Measurements from ENCODE around the gene HNRNPM.
"Not testable (repeated sequence)": the region's sequence is repeated elsewhere in the genome, so short reads cannot be mapped to it uniquely, and the experiment has no call there.

The HNRNPM gene

GRCh38 chr19:8512115-8512967, 67.6 kb downstream of the HNRNPM start:
- peak; percentile 60 to 64 for DNase-seq
- TF ChIP-seq GATA1 (IDR thresholded peaks at IDR 0.05; ENCODE audit: low read depth, low read length) (no peak), POLR2A (IDR thresholded peaks at IDR 0.05; ENCODE audit: low read length) (no peak)

- TF ChIP-seq POLR2A (IDR thresholded peaks at IDR 0.05; ENCODE audit: low read length) (no peak), GATA1 (IDR thresholded peaks at IDR 0.05; ENCODE audit: low read depth, low read length) (no peak)
- no peak for DNase-seq
Measured at GRCh38 chr19:8513036-8513686, 68.4 kb downstream of the HNRNPM start.

DNA sequence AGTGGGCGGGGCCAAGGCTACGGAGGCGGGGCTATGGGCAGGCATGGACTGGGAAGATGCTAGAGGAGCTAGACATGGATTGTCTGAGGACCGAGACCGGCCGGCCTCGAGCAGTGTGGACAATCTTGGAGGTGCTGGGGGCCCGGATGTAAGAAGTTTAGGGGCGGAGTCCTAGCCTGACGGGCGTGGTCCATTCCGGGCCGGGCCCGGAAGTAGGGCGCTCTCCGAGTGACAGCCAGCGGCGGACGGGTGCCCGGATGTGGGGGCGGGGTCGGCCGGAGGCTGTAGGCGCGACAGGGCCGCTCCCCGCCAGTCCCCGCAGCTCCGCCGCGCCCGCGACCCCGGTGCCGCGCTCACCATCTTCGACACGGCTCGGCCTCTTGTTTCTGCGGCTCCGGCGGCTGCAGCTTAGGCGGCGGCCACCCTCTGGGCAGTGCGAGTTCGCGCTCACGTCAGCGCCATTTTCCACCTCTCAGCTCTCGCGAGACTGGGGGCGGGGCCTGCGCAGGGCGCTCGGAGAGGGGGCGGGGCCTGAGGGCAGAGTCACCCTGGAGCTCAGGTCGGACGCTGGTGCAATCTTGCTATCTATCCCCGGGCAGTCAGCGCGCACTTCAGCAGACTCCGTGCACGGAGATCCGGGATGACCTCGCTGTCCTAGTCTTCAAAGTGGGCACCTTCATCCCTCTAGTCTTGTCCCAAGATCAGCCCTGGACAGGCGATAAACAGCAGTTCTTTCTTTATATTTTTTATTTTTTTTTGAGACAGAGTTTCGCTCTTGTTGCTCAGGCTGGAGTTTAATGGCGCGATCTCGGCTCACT, 69.1 kb downstream of the HNRNPM start, which contains the start of gene ZNF414:
ZNF414 (minus strand) TSS at position 481 of the 818 bp plus-strand sequence; CDS start at position 360, 121 bp downstream.
- TF ChIP-seq POLR2A (IDR thresholded peaks at IDR 0.05; ENCODE audit: low read length) (peak; percentile 61), GATA1 (IDR thresholded peaks at IDR 0.05; ENCODE audit: low read depth, low read length) (no peak)
- DNase-seq, result peak; percentile 97 to 99

GRCh38 chr19:8514505-8515009, 69.8 kb downstream of the HNRNPM start:
- not testable (repeated sequence) for DNase-seq

DNA sequence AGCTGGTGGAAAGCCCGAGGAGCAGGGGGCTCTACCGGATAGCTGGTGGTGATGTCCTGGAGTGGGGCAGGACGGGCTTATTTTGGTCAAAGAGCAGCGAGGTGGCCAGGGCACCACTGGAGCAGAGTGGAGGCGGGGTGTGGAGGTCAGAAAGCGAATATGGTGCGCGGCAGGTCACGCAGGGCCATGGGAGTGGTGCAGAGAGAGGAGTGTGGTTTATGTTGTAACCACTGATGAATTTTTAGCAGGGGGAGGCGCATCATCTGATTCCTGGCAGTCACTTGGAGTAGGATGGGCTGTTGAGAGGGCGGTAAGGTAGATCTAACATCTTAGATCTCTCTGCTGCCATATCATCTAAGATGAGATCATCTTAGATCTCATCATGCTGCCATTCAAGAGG, 70.5 kb downstream of the HNRNPM start:
- DNase-seq, result peak in 1 of 2 experiments; percentile 36
- TF ChIP-seq GATA1 (IDR thresholded peaks at IDR 0.05; ENCODE audit: low read depth, low read length), result no peak

- peak in 1 of 2 experiments; percentile 43 for DNase-seq
- TF ChIP-seq GATA1 (IDR thresholded peaks at IDR 0.05; ENCODE audit: low read depth, low read length) (no peak), POLR2A (IDR thresholded peaks at IDR 0.05; ENCODE audit: low read length) (no peak)
Measured at GRCh38 chr19:8517551-8518442, 73.0 kb downstream of the HNRNPM start.

DNA sequence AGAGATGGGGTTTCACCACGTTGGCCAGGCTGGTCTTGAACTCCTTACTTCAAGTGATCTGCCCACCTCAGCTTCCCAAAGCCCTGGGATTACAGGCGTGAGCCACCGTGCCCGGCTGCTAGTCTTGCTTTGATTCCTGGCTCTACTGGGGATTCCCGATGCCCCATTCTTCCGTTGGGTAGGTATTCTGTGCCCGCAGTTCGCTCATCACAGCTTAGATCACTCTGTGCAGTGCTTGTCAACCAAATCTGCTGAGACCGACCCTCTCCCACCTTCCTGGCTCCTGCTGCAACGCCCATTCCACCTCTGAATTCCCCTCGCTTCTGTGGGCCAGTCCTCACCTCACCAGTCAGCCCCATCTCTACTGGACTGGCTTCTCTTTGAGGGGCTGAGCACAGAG, 73.8 kb downstream of the HNRNPM start:
- TF ChIP-seq GATA1 (IDR thresholded peaks at IDR 0.05; ENCODE audit: low read depth, low read length), result no peak
- TF ChIP-seq POLR2A (IDR thresholded peaks at IDR 0.05; ENCODE audit: low read length), result no peak
- no peak for DNase-seq

- no peak for DNase-seq
- TF ChIP-seq POLR2A (IDR thresholded peaks at IDR 0.05; ENCODE audit: low read length) (no peak), GATA1 (IDR thresholded peaks at IDR 0.05; ENCODE audit: low read depth, low read length) (no peak)
Measured at GRCh38 chr19:8519388-8519787, 74.6 kb downstream of the HNRNPM start.

DNA sequence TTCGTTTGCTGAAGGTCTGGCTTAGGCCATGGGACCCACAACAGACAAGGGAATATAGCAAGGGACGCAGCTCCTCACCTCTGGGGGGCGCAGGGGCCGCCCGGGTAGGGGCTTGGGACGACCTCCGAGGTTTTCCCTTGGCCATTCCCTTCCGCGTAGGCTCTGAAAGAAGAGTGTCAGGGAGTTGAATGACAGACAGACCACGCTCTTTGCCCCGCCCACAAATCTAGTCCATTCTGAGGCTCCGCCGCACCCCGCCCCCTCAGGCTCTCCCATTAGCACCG, 80.6 kb downstream of the HNRNPM start:
- TF ChIP-seq POLR2A (IDR thresholded peaks at IDR 0.05; ENCODE audit: low read length) (no peak), GATA1 (IDR thresholded peaks at IDR 0.05; ENCODE audit: low read depth, low read length) (no peak)
- DNase-seq, result no peak

DNA sequence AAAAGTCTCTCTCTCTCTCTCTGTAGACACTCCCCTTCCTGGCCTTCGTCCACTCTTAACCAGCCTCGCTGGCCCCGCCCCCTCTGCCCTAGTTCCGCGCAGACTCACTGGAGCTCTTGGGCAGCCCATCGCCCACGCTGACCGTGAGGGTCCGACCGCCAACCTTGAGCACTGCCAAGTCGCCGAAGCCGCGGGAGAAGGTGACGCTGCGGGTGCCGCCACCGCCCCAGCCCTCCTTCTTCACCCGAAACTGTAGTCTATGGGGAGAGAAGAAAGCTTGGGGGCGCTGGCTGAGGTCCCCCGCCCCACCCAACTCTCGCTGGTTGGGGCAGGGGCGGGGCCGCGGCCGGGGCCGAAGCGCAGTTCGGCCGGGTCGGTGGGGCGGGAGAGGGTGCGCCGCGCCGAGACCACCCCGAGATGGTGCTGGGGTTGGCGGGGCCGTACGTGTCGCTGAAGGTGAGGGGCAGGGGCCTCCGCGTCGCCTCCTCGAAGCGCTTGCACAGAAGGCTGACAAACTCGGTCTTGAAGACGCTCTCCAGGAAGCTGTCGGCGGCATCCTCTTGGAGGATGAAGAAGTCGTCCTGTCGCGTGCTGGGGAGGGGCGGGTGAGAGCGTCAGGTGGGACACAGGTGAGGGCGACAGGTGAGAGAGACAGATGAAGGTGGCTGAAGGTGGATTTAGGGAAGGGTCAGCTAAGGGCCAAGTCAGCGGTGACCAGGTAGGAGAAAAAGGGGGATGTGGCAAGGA, 81.7 kb downstream of the HNRNPM start:
- TF ChIP-seq POLR2A (IDR thresholded peaks at IDR 0.05; ENCODE audit: low read length) (no peak), GATA1 (IDR thresholded peaks at IDR 0.05; ENCODE audit: low read depth, low read length) (no peak)
- DNase-seq, result no peak

DNA sequence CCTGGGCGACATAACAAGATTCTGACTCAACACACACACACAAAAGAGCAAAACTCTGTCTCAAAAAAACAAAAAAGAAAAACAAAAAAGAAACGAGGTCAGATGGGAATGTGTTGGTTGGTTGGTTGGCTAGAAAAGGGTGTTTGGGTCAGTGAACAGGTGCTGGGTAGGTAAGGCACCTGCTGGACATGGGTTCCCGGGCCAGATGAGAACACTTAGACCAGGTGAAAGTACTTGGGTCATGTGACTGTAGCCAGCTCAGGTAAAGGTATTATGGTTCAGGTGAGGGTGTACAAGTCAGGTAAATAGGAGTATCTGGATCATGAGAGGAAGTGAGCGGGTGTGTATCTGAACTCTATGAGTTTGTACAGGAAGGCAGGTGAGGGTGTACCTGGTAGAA, 83.7 kb downstream of the HNRNPM start:
- no peak for TF ChIP-seq GATA1 (IDR thresholded peaks at IDR 0.05; ENCODE audit: low read depth, low read length)
- DNase-seq, result no peak

DNA sequence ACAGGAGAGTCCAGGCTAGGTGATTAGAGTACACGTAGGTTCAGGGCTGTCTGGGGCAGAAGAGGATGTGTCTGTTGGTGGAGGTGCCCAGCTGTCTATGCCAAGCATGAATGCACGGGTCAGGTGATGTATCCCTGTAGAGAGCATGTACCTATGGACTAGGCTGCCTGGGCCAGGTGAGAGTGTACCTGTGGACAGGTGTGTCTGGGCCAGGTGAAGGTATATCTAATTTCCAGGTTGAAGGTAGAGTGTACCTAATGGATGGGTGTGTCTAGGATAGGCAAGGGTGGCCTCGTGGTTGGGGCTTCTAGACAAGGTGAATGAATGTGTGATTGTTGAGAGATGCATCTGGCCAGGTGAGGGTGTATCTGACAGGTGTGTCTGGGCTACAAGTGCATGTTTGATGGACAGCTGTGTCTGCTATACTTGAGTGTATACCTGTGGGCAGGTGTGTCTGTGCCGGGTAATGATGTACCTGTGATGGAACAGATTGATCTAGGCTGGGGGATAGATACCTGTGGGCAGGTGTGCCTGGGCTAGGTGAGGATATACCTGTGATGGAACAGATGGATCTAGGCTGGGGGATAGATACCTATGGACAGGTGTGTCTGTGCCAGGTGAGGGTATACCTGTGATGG, 84.7 kb downstream of the HNRNPM start:
- TF ChIP-seq GATA1 (IDR thresholded peaks at IDR 0.05; ENCODE audit: low read depth, low read length) (no peak), POLR2A (IDR thresholded peaks at IDR 0.05; ENCODE audit: low read length) (no peak)
- DNase-seq, result no peak

Measured in erythroblast (primary cell).